GM18909 (cell line): ENCODE results near the gene RAB4A.
A peak's percentile ranks its signal among the peaks of the same experiment; 100 is the strongest.

Source experiments
- ATAC-seq: cut with Tn5 transposase; IDR thresholded peaks from one replicate; pipeline ENCODE4 v1.9.1; 2021; ENCODE audit warnings: mild to moderate bottlenecking; ENCODE audit not compliant: unreplicated experiment, poor library complexity

RAB4A gene

DNA sequence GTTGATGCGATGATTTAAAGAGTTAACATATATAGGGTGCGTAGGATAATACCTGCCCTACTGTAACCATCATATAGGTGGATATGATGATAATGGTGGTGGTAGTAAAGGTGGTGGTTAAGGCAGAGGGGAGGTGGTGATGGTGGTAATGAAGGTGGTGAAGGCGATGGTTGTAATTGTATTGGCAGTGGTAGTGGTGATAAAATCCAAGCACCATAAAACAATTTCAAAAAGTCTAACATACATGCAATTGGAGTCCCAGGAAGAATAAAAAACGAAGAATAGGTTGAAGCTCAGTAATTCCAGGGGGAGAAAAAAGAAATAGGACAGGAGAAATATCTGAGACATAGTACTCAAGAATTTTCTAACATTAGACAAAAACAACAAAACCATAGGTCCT lies 27.3 kb upstream of the RAB4A start:
- no peak for ATAC-seq

DNA sequence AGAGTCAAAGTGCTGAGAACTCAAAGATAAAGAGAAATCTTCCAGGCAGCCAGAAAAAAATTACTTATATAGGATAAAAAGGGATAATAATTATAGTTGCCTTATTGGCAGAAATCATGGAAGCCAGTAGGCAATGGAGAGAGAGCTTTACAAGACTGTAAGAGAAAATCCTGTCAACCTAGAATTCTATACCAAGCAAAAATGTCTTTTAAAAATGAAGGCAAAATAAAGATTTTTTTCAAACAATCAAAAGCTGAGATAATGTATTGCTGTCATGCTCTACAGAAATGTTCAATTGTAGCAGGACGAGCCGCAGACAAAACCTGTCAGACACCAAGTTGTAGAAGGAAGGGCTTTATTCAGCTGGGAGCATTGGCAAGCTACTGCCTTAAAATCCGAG lies 26.8 kb upstream of the RAB4A start:
- ATAC-seq: no peak

DNA sequence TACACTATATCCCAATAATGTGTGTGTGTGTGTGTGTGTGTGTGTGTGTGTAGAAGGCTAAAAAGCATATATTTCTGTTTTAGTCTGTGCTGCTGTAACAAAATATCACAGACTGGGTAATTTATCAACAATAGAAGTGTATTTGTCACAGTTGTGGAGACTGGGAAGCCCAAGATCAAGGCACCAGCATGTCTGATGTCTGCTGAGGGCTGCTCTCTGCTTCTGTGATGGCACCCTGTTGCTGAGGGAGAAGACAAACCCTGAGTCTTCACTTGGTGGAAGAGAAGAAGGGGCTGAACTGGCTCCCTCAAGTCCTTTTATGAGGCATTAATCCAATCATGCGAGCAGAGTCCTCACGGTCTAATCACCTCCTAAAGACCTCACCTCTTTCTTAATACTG lies 23.0 kb upstream of the RAB4A start:
- ATAC-seq: no peak

DNA sequence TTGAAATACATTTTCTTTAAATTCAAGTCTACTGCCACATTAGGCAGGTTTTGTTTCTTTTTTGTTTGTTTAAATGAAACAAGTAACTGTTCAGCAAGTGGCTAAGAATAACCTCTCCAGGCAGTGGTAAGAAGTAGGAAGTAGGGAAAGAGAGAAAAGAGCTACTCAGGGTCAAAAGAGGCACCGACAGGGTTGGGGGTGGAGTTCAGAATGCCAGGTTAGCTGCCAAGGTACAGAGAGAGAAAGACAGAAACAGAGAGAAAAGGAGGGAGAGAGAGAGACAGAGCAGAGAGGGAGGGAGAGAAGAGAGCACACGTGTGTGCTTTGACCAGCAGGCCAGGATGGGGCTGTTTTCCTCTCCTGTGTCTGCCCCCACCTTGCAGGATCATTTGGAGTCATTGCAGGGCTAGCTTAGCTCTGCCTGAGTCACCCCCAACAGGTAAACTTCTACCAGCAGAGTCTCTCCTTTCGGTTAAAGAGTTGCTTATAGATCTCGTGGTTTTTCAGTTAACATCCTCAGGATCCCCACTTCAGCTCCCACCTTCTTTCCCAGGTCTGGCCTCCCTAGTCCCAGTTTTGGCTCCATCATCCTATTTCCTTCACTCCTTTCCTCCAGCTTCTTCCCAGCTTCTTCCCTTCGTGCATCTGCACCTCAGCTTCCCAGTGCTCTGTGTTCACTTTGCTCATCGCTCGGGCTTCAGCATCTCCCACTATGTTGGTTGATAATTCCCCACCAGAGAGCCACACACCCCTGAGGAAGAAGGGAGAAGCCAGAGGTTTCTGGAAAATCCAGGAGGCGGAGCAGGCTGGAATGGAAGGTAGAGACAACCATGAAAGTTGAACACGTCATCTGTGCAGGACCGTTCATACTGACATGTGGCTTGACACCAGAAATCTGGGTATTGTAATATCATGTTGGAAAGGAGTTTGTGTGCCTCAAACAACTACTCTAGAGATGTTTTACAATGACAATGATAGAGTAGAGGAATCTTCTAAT lies 21.8 kb upstream of the RAB4A start:
- no peak for ATAC-seq

DNA sequence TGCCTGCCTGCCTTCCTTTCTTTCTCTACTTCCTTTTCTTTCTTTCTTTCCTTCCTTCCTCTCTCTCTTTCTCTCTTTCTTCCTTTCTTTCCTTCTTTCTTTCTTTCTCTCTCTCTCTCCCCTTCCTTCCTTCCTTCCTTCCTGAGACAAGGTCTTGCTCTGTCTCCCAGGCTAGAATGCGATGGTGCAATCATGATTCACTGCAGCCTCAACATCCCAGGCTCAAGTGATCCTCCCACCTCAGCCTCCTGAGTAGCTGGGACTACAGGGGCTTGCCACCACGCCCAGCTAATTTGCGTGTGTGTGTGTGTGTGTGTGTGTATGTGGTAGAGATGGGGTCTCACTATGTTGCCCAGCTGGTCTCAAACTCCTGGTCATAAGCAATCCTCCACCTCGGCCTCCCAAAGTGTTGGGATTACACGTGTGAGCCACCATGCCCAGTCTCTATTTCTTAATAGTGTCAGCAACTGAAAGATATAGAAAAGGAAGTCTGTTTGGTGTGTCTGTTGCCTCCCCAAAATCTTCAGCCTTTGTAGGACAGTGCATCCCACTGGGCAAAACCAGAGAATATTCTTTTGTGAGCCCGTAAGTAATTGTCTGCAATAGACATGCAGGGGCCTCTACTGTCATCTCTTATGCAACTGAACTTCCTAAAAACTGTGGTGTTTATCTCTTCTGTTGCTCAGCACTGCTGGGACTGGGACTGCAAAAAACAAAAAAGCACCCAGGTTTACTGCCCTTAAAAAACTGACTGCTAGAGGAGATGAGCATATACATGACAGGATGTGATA lies 20.9 kb upstream of the RAB4A start:
- ATAC-seq: no peak

DNA sequence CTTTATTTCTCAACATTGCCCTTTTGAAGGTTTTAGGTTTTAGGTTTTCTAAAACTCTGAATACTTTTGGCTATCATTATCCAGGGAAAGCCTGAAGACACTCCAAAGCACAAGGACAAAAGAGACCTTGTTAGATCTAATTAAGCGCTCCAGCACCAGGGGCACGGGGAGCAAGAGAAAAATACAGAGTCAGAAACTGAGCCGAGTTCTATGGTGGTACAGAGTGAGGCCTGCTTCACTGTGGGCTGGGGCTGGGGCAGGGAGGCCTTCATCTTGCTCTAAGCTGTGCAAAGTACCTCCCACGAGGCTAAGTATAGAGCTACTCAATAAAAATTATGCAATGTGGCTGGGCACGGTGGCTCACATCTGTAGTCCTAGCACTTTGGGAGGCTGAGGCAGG lies 19.7 kb upstream of the RAB4A start:
- ATAC-seq: no peak

DNA sequence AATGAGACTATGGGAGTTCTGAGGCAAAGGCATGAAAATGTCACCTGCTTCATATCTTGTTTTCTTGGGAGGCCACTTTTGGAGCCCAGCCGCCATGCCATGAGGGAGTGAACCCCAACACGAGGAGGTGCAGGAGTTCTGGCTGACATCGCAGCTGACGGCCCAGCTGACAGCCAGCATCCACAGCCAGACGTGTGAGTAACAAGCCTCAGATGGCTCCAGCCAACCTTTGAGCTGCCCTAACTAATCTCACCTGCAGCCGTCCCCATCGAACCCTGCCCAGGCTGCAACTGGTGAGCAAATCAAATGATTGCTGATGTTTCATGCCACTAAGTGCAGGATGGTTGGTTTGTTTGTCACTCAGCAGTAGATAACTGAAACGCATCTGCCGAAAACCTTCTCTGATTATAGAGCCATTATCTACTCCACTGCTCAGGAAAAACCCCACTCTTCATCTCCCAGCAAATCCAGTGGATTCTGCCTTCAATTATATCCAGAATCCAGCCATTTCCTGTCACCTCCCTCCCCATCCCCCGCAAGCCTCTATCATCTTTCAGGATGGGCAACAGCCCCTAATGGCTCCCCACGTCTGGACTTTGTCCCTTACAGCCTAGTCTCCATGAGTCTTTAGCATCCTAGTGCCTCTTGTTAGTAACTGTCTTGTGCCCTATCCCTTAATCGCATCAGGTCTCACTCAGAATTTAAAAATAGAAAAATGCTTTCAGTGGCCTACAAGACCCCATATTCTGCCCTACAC lies 18.5 kb upstream of the RAB4A start:
- ATAC-seq: no peak

- ATAC-seq: peak; percentile 65
Observed at GRCh38 chr1:229253151-229253974, 17.5 kb upstream of the RAB4A start.

DNA sequence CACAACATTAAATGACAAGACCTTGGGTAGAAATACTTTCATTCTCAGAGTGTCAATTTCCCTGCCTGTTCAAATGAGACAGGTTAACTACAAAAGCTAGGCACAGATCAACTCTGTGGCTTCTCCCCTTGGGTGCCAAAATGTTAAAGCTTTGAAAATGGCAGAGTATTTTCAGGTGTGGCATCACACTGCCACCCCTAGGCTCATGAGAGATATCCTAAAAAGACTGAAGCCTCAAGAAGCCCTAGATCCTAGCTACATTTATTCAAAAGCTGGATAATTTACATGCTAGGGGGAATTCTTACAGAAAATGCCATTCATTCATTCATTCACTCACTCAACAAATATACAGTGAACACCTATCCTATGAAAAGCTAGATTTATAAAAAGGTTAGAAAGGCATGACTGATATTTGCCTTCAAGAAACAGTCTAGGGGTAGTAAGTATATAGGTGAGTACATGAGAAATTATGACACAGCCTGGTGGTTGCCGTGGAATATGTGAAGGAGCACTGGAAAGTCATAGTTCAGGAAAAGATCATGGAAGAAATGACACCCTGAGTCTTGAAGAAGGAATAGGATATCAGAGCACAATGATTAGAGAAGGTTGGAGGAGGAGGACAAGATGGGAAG lies 15.9 kb upstream of the RAB4A start:
- no peak for ATAC-seq

DNA sequence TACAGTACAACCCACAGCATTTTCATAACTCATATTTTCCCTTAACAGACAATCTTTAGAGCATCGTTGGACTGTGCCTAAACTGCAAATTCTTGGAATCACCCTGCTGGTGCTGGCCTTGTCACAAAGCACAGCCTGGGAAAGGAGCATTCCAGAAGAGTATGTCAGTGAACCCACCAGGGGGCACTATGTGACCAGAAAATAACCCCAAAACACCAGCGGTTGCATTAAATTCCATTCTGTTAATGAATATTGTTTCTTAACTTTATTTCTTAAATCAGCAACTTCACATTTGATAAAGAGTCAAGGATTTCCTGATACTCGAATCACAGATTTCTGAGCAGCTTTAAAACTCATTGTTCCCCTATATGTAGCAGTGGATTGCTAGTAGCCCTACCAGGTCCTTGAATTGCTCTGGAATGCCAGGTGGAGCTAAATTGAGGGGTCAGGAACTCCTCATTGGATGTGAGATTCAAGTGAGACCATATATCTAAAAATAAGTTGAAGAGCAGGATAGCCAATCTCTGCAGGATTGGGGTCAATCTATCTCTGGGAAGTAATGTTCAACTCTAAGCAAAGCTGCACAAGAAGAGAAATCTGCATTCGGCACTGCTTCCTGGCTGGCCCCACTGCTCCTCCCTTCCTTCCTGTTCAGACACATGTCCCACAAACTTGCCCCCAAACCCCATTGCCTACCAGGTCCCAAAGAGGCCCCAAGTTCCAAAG lies 12.7 kb upstream of the RAB4A start:
- ATAC-seq: no peak

- ATAC-seq: no peak
Observed at GRCh38 chr1:229258757-229259060, 12.2 kb upstream of the RAB4A start.

DNA sequence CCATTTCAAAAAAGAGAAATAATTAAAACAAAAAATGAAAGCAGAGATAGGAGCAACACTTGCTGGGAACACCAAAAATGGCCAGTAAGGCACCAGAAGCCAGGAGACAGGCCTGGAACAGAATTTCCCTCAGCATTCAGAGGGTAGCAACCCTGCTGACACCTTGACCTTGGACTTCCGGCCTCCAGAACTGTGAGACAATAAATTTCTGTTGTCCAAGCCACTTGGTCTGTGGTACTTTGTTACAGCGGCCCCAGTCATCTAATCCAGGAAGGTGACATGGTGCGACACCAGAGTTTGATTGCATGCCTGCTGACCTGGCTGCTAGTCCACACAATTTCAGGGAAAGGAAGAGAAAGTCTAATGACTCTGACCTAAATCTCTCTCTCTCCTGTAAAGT lies 10.6 kb upstream of the RAB4A start:
- no peak for ATAC-seq

GRCh38 chr1:229262239-229262638 lies 8.7 kb upstream of the RAB4A start:
- no peak for ATAC-seq

- ATAC-seq: no peak
Observed at GRCh38 chr1:229263254-229263653, 7.7 kb upstream of the RAB4A start.

GRCh38 chr1:229264068-229264467 lies 6.8 kb upstream of the RAB4A start:
- ATAC-seq: no peak

GRCh38 chr1:229264487-229264886 lies 6.4 kb upstream of the RAB4A start:
- ATAC-seq: no peak

DNA sequence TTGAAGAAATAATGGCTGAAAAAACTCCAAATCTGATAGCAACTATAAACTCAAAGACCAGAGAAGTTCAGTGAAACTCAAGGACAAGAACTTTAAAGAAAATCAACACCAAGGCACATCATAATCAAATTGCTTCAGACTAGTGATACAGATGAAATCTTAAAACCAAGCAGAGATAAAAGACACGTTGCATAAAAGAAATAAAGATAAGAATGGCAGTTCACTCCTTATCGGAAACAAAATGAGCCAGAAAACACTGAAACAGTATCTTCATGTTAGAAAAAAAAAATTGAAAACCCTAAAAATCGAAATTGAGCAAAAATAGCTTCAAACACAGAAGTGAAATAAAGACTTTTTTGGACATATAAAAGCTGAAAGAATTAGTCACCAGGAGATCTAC lies 4.6 kb upstream of the RAB4A start:
- ATAC-seq: no peak

- no peak for ATAC-seq
Observed at GRCh38 chr1:229266832-229267500, 3.9 kb upstream of the RAB4A start.
